Ovary (tissue), 3 donors: ENCODE data around the gene ZER1.

Source experiments
- CTCF ChIP-seq, 3 donors: fragments of 450-650 bp in 2 of 3; fragments of 200-600 bp in 1 of 3; IDR thresholded peaks; one replicate each; pipeline versions ENCODE4 v1.5.1 to v1.8.0; 2016 to 2022; ENCODE audit warnings: antibody characterized with exemption in 3 of 3, mild to moderate bottlenecking in 1 of 3
- EP300 ChIP-seq: sonication (generic); formaldehyde crosslinking; IDR thresholded peaks from one replicate; pipeline ENCODE4 v1.6.1; 2017; ENCODE audit warnings: antibody characterized with exemption
- POLR2A ChIP-seq: fragments of 450-650 bp; IDR thresholded peaks from one replicate; pipeline ENCODE4 v1.6.1; 2017; ENCODE audit warnings: antibody characterized with exemption, mild to moderate bottlenecking, moderate library complexity
- donor health status: DM: no; HTN: no; CAD: no.

- no peak for TF ChIP-seq CTCF (IDR thresholded peaks at IDR 0.05)
- no peak for TF ChIP-seq POLR2A
- no peak for TF ChIP-seq EP300
Observed at GRCh38 chr9:128729302-128729701, 42.4 kb downstream of the ZER1 start.
